ENCODE results near the gene SPRYD3. TPM values are rescaled to one million over a fixed set of nuclear protein-coding genes. Genes with fewer than 3 reads are reported as not detected.
"Not testable (repeated sequence)": the region's sequence is repeated elsewhere in the genome, so short reads cannot be mapped to it uniquely, and the experiment has no call there.

Gene SPRYD3
- total RNA-seq, 1 donor from 2014 or later: 49.1 TPM

- H3K27me3 ChIP-seq (ENCODE audit: low read depth): no peaks in the 10 kb centered on the region
- H3K9me3 ChIP-seq (replicated peaks): no peaks in the 10 kb centered on the region
- intact Hi-C loops (cut with micrococcal nuclease): no loop called here
- TF ChIP-seq, protein P1, sequence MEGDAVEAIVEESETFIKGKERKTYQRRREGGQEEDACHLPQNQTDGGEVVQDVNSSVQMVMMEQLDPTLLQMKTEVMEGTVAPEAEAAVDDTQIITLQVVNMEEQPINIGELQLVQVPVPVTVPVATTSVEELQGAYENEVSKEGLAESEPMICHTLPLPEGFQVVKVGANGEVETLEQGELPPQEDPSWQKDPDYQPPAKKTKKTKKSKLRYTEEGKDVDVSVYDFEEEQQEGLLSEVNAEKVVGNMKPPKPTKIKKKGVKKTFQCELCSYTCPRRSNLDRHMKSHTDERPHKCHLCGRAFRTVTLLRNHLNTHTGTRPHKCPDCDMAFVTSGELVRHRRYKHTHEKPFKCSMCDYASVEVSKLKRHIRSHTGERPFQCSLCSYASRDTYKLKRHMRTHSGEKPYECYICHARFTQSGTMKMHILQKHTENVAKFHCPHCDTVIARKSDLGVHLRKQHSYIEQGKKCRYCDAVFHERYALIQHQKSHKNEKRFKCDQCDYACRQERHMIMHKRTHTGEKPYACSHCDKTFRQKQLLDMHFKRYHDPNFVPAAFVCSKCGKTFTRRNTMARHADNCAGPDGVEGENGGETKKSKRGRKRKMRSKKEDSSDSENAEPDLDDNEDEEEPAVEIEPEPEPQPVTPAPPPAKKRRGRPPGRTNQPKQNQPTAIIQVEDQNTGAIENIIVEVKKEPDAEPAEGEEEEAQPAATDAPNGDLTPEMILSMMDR (IDR thresholded peaks at IDR 0.05; ENCODE audit: borderline replicate concordance): no peak
- peak overlapping the region; percentile 80 for H3K4me3 ChIP-seq
- peaks cover 43% of the 10 kb centered on the region for H3K4me1 ChIP-seq
- peak overlapping the region; percentile 95 for H3K27ac ChIP-seq (replicated peaks)
- peaks cover 13% of the 10 kb centered on the region for H3K36me3 ChIP-seq
- no peak for DNase-seq
Observed at GRCh38 chr12:53096759-53097158, 17.6 kb upstream of the SPRYD3 start.

GRCh38 chr12:53096089-53096741 lies 17.0 kb upstream of the SPRYD3 start:
- Histone ChIP-seq H3K9me3 (replicated peaks) (no peaks in the 10 kb centered on the region), H3K27me3 (ENCODE audit: low read depth) (no peaks in the 10 kb centered on the region), H3K4me3 (peak overlapping the region; percentile 80), H3K27ac (replicated peaks) (peak overlapping the region; percentile 95), H3K4me1 (peaks cover 43% of the 10 kb centered on the region), H3K36me3 (peaks cover 8% of the 10 kb centered on the region)
- peak; percentile 82 for DNase-seq
- intact Hi-C loops (cut with micrococcal nuclease): no loop called here
- TF ChIP-seq, protein P1 (IDR thresholded peaks at IDR 0.05; ENCODE audit: borderline replicate concordance): no peak

- peak overlapping the region; percentile 95 for H3K27ac ChIP-seq (replicated peaks)
- H3K27me3 ChIP-seq (ENCODE audit: low read depth); intact Hi-C loops (cut with micrococcal nuclease); H3K36me3 ChIP-seq; DNase-seq; H3K4me3 ChIP-seq; H3K9me3 ChIP-seq (replicated peaks): not testable (repeated sequence)
- H3K4me1 ChIP-seq: peaks cover 43% of the 10 kb centered on the region
Observed at GRCh38 chr12:53095596-53095895, 16.4 kb upstream of the SPRYD3 start.

GRCh38 chr12:53094796-53095595 lies 15.8 kb upstream of the SPRYD3 start:
- H3K4me3 ChIP-seq; H3K36me3 ChIP-seq; H3K27me3 ChIP-seq (ENCODE audit: low read depth); H3K27ac ChIP-seq (replicated peaks); intact Hi-C loops (cut with micrococcal nuclease); H3K9me3 ChIP-seq (replicated peaks); DNase-seq: not testable (repeated sequence)
- peaks cover 39% of the 10 kb centered on the region for H3K4me1 ChIP-seq

- no peak for DNase-seq
- peak overlapping the region; percentile 5 for H3K27ac ChIP-seq (replicated peaks)
Observed at GRCh38 chr12:53094394-53094787, 15.2 kb upstream of the SPRYD3 start.

GRCh38 chr12:53093777-53094393 lies 14.7 kb upstream of the SPRYD3 start:
- TF ChIP-seq, protein P1 (IDR thresholded peaks at IDR 0.05; ENCODE audit: borderline replicate concordance): no peak
- H3K4me1 ChIP-seq: peaks cover 34% of the 10 kb centered on the region
- DNase-seq: no peak
- peak overlapping the region; percentile 5 for H3K27ac ChIP-seq (replicated peaks)
- intact Hi-C loops (cut with micrococcal nuclease): no loop called here
- H3K36me3 ChIP-seq: no peaks in the 10 kb centered on the region
- no peaks in the 10 kb centered on the region for H3K27me3 ChIP-seq (ENCODE audit: low read depth)
- no peaks in the 10 kb centered on the region for H3K9me3 ChIP-seq (replicated peaks)
- H3K4me3 ChIP-seq: no peak overlapping the region

More at GRCh38 chr12:53094394-53094787, 15.2 kb upstream of the SPRYD3 start:
- Histone ChIP-seq H3K27me3 (ENCODE audit: low read depth) (no peaks in the 10 kb centered on the region), H3K9me3 (replicated peaks) (no peaks in the 10 kb centered on the region), H3K4me3 (no peak overlapping the region), H3K36me3 (no peaks in the 10 kb centered on the region), H3K4me1 (peaks cover 39% of the 10 kb centered on the region)
- TF ChIP-seq, protein P1 (IDR thresholded peaks at IDR 0.05; ENCODE audit: borderline replicate concordance): no peak
- intact Hi-C loops (cut with micrococcal nuclease): no loop called here
